ENCODE data around the gene CIB4. TPM values are rescaled to one million over a fixed set of nuclear protein-coding genes. Genes with fewer than 3 reads are reported as not detected.
"Not testable (repeated sequence)": the region's sequence is repeated elsewhere in the genome, so short reads cannot be mapped to it uniquely, and the experiment has no call there.

The CIB4 gene
- total RNA-seq, 1 donor from 2014 or later: not detected

GRCh38 chr2:26568076-26568890 lies 72.9 kb downstream of the CIB4 start:
- no peak for DNase-seq

- DNase-seq: no peak
These were observed 73.6 kb downstream of the CIB4 start for GRCh38 chr2:26567534-26567933.

- DNase-seq: not testable (repeated sequence)
These were observed 74.4 kb downstream of the CIB4 start for GRCh38 chr2:26566731-26567130.

GRCh38 chr2:26566081-26566375 lies 75.1 kb downstream of the CIB4 start:
- DNase-seq: no peak

- no peak for DNase-seq
These were observed 77.0 kb downstream of the CIB4 start for GRCh38 chr2:26564121-26564644.

- DNase-seq: no peak
These were observed 77.5 kb downstream of the CIB4 start for GRCh38 chr2:26563686-26564085.

GRCh38 chr2:26562811-26563645 lies 78.1 kb downstream of the CIB4 start:
- no peak for DNase-seq

GRCh38 chr2:26561918-26562810 lies 79.0 kb downstream of the CIB4 start:
- DNase-seq: no peak

- no peak for DNase-seq
These were observed 79.8 kb downstream of the CIB4 start for GRCh38 chr2:26561376-26561775.

- DNase-seq: no peak
These were observed 80.3 kb downstream of the CIB4 start for GRCh38 chr2:26560892-26561291.

GRCh38 chr2:26559556-26559955 lies 81.6 kb downstream of the CIB4 start:
- DNase-seq: no peak

GRCh38 chr2:26559044-26559405 lies 82.1 kb downstream of the CIB4 start:
- DNase-seq: no peak

- DNase-seq: no peak
These were observed 82.7 kb downstream of the CIB4 start for GRCh38 chr2:26558271-26559043.

GRCh38 chr2:26557244-26557925 lies 83.8 kb downstream of the CIB4 start:
- no peak for DNase-seq

- no peak for DNase-seq
These were observed 84.6 kb downstream of the CIB4 start for GRCh38 chr2:26556309-26557243.

GRCh38 chr2:26555246-26556133 lies 85.7 kb downstream of the CIB4 start:
- no peak for DNase-seq

- no peak for DNase-seq
These were observed 88.4 kb downstream of the CIB4 start for GRCh38 chr2:26552641-26553374.
